ENCODE results near the gene NTN4.

Gene NTN4

DNA sequence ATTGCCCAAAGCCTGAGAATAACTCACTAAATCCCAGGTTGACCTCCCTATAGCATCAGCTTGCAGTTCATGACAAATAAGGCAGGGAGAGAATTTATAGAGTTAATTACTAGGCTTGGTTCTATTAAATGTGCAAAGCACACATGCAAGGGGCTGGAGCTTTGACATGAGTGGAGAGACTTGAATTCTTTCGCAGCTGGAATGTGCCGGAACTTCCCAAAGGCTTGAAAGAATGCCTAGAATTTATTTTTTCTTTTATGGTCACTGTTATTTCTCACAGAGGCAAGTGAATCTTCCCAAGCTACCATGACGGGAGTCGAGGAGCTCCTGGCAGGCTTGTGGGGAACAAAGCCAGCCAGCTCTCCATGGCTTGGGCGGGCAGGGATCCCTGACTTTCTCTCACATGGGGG is 143.8 kb downstream of the NTN4 start:
- Histone ChIP-seq H3K9ac (ENCODE audit: low read depth in 1 of 2, low read length in 2 of 2) (no peak overlapping the region), H3K9me3 (ENCODE audit: control insufficient read depth in 1 of 2, low read length in 2 of 2) (no peaks in the 10 kb centered on the region), H3K4me1 (ENCODE audit: control insufficient read depth in 1 of 2, insufficient read depth in 2 of 2, low read length in 2 of 2) (peaks cover 8 to 23% of the 10 kb centered on the region in 2 donors), H3K27me3 (ENCODE audit: control insufficient read depth in 1 of 2, insufficient read depth in 2 of 2, low read length in 2 of 2) (no peaks in the 10 kb centered on the region), H3K36me3 (ENCODE audit: control insufficient read depth in 1 of 2, insufficient read depth in 2 of 2, low read length in 2 of 2) (no peaks in the 10 kb centered on the region), H3K27ac (ENCODE audit: low read depth, low read length) (no peak overlapping the region), H3K4me3 (ENCODE audit: low read depth in 1 of 2, low read length in 2 of 2) (no peak overlapping the region)

DNA sequence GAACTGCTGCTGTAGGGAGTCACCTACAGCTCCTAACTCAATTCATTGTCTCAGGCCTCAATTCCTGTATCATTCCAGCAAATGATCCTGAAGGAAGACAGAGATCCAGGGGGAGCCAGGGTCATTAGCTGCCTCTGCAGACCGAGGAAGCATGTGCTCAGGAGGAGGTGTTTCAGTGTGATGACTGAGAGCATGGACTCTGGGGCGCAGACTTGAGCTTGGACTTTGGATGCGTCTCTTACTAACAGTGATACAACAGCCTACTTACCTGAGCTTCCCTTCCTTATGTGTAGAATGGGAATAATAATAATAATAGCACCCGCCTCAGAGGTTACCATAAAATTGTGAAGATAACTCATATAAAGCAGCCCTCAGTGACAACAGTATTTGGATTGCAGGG is 147.3 kb downstream of the NTN4 start:
- H3K36me3 ChIP-seq (ENCODE audit: control insufficient read depth in 1 of 2, insufficient read depth in 2 of 2, low read length in 2 of 2), result no peaks in the 10 kb centered on the region
- no peak overlapping the region for H3K27ac ChIP-seq (ENCODE audit: low read depth, low read length)

DNA sequence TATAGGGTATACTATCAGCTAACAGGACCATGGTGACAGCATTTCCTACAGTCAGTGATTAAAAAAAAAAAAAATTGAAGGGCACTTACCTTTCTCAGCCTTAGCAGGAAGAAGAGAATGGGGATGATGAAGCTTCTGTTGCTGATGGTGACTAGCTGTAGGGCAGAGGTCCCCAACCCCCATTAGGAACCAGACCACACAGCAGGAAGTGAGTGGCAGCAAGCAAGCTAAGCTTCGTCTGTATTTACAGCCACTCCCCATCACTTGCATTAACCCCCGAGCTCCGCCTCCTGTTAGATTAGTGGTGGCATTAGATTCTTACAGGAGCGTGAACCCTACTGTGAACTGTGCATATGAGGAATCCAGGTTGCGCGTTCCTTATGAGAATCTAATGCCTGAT is 148.0 kb downstream of the NTN4 start:
- H3K9me3 ChIP-seq (ENCODE audit: control insufficient read depth in 1 of 2, low read length in 2 of 2), result no peaks in the 10 kb centered on the region
- no peak overlapping the region for H3K9ac ChIP-seq (ENCODE audit: low read depth in 1 of 2, low read length in 2 of 2)
- H3K4me1 ChIP-seq (ENCODE audit: control insufficient read depth in 1 of 2, insufficient read depth in 2 of 2, low read length in 2 of 2), result peaks cover 12 to 20% of the 10 kb centered on the region in 2 donors
- no peaks in the 10 kb centered on the region for H3K27me3 ChIP-seq (ENCODE audit: control insufficient read depth in 1 of 2, insufficient read depth in 2 of 2, low read length in 2 of 2)
- no peak overlapping the region for H3K27ac ChIP-seq (ENCODE audit: low read depth, low read length)
- no peak overlapping the region for H3K4me3 ChIP-seq (ENCODE audit: low read depth in 1 of 2, low read length in 2 of 2)
- H3K36me3 ChIP-seq (ENCODE audit: control insufficient read depth in 1 of 2, insufficient read depth in 2 of 2, low read length in 2 of 2), result no peaks in the 10 kb centered on the region

More for the DNA sequence above, 147.3 kb downstream of the NTN4 start:
- H3K9me3 ChIP-seq (ENCODE audit: control insufficient read depth in 1 of 2, low read length in 2 of 2), result no peaks in the 10 kb centered on the region
- H3K27me3 ChIP-seq (ENCODE audit: control insufficient read depth in 1 of 2, insufficient read depth in 2 of 2, low read length in 2 of 2), result no peaks in the 10 kb centered on the region
- peaks cover 12 to 20% of the 10 kb centered on the region in 2 donors for H3K4me1 ChIP-seq (ENCODE audit: control insufficient read depth in 1 of 2, insufficient read depth in 2 of 2, low read length in 2 of 2)
- H3K9ac ChIP-seq (ENCODE audit: low read depth in 1 of 2, low read length in 2 of 2), result no peak overlapping the region
- no peak overlapping the region for H3K4me3 ChIP-seq (ENCODE audit: low read depth in 1 of 2, low read length in 2 of 2)

GRCh38 chr12:95641299-95641952 is 149.1 kb downstream of the NTN4 start:
- Histone ChIP-seq H3K4me3 (ENCODE audit: low read depth in 1 of 2, low read length in 2 of 2) (no peak overlapping the region), H3K36me3 (ENCODE audit: control insufficient read depth in 1 of 2, insufficient read depth in 2 of 2, low read length in 2 of 2) (no peaks in the 10 kb centered on the region), H3K4me1 (ENCODE audit: control insufficient read depth in 1 of 2, insufficient read depth in 2 of 2, low read length in 2 of 2) (peaks cover 12 to 20% of the 10 kb centered on the region in 2 donors), H3K9ac (ENCODE audit: low read depth in 1 of 2, low read length in 2 of 2) (no peak overlapping the region), H3K9me3 (ENCODE audit: control insufficient read depth in 1 of 2, low read length in 2 of 2) (no peaks in the 10 kb centered on the region), H3K27me3 (ENCODE audit: control insufficient read depth in 1 of 2, insufficient read depth in 2 of 2, low read length in 2 of 2) (no peaks in the 10 kb centered on the region), H3K27ac (ENCODE audit: low read depth, low read length) (no peak overlapping the region)

- Histone ChIP-seq H3K9ac (ENCODE audit: low read depth in 1 of 2, low read length in 2 of 2) (no peak overlapping the region), H3K4me3 (ENCODE audit: low read depth in 1 of 2, low read length in 2 of 2) (no peak overlapping the region), H3K27me3 (ENCODE audit: control insufficient read depth in 1 of 2, insufficient read depth in 2 of 2, low read length in 2 of 2) (no peaks in the 10 kb centered on the region), H3K4me1 (ENCODE audit: control insufficient read depth in 1 of 2, insufficient read depth in 2 of 2, low read length in 2 of 2) (peaks cover 13 to 22% of the 10 kb centered on the region in 2 donors), H3K27ac (ENCODE audit: low read depth, low read length) (no peak overlapping the region), H3K9me3 (ENCODE audit: control insufficient read depth in 1 of 2, low read length in 2 of 2) (no peaks in the 10 kb centered on the region), H3K36me3 (ENCODE audit: control insufficient read depth in 1 of 2, insufficient read depth in 2 of 2, low read length in 2 of 2) (no peaks in the 10 kb centered on the region)
Observed at GRCh38 chr12:95640516-95640915, 150.0 kb downstream of the NTN4 start.

DNA sequence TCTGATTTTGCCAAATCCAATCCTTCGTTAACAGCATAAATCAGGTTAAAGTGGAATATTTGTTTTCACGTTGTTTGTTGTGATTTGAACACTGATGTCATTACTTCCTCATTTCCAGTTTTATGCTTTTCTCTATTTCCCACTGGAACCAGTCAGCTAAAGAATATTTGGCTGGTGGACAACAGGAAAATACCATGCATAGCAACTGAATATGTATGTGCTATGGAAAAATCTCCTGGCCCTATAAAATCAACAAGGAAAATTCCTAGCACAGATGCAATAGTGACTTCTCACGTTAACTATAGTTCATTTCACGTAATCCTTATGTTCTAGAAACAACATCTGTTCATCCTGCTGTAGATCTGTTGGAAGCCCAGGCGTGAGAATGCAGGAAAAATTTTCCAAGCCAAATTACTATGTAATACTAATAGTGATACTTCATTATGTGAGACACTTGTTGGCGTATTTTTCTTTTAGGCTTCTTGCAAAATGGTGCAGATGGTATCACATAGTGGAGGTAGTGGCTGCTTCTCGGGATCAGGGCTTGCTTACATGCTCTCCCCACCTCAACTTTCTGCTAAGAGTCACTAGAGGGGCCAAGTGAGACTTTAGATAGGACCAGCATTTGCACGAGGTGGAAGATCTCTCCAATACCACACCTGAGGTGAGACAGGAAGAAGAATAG is 153.0 kb downstream of the NTN4 start:
- Histone ChIP-seq H3K9me3 (ENCODE audit: control insufficient read depth in 1 of 2, low read length in 2 of 2) (no peaks in the 10 kb centered on the region), H3K27me3 (ENCODE audit: control insufficient read depth in 1 of 2, insufficient read depth in 2 of 2, low read length in 2 of 2) (no peaks in the 10 kb centered on the region), H3K4me3 (ENCODE audit: low read depth in 1 of 2, low read length in 2 of 2) (no peak overlapping the region), H3K9ac (ENCODE audit: low read depth in 1 of 2, low read length in 2 of 2) (no peak overlapping the region), H3K36me3 (ENCODE audit: control insufficient read depth in 1 of 2, insufficient read depth in 2 of 2, low read length in 2 of 2) (no peaks in the 10 kb centered on the region), H3K4me1 (ENCODE audit: control insufficient read depth in 1 of 2, insufficient read depth in 2 of 2, low read length in 2 of 2) (peaks cover 25 to 32% of the 10 kb centered on the region in 2 donors), H3K27ac (ENCODE audit: low read depth, low read length) (no peak overlapping the region)

DNA sequence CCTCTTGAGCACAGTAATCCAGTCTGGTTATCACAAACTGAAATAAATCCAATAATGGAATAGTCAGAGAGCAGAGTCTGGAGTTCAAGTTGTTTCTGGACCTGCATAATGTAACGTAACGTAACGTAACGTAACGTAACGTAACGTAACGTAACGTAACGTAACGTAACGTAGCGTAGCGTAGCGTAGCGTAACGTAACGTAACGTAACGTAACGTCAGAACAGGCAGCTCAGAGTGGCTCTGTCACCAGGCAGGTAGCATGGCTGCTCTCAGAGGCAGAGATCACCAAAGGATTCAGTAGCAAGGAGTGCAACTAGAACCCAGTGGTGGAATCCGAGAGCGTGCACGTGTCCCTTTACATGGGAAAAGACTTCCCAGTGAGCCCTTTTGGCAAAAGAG is 153.6 kb downstream of the NTN4 start:
- no peaks in the 10 kb centered on the region for H3K9me3 ChIP-seq (ENCODE audit: control insufficient read depth in 1 of 2, low read length in 2 of 2)
- H3K9ac ChIP-seq (ENCODE audit: low read depth in 1 of 2, low read length in 2 of 2), result no peak overlapping the region
- no peaks in the 10 kb centered on the region for H3K27me3 ChIP-seq (ENCODE audit: control insufficient read depth in 1 of 2, insufficient read depth in 2 of 2, low read length in 2 of 2)
- no peaks in the 10 kb centered on the region for H3K36me3 ChIP-seq (ENCODE audit: control insufficient read depth in 1 of 2, insufficient read depth in 2 of 2, low read length in 2 of 2)
- H3K4me3 ChIP-seq (ENCODE audit: low read depth in 1 of 2, low read length in 2 of 2), result no peak overlapping the region
- H3K27ac ChIP-seq (ENCODE audit: low read depth, low read length), result no peak overlapping the region
- H3K4me1 ChIP-seq (ENCODE audit: control insufficient read depth in 1 of 2, insufficient read depth in 2 of 2, low read length in 2 of 2), result peaks cover 25 to 27% of the 10 kb centered on the region in 2 donors

DNA sequence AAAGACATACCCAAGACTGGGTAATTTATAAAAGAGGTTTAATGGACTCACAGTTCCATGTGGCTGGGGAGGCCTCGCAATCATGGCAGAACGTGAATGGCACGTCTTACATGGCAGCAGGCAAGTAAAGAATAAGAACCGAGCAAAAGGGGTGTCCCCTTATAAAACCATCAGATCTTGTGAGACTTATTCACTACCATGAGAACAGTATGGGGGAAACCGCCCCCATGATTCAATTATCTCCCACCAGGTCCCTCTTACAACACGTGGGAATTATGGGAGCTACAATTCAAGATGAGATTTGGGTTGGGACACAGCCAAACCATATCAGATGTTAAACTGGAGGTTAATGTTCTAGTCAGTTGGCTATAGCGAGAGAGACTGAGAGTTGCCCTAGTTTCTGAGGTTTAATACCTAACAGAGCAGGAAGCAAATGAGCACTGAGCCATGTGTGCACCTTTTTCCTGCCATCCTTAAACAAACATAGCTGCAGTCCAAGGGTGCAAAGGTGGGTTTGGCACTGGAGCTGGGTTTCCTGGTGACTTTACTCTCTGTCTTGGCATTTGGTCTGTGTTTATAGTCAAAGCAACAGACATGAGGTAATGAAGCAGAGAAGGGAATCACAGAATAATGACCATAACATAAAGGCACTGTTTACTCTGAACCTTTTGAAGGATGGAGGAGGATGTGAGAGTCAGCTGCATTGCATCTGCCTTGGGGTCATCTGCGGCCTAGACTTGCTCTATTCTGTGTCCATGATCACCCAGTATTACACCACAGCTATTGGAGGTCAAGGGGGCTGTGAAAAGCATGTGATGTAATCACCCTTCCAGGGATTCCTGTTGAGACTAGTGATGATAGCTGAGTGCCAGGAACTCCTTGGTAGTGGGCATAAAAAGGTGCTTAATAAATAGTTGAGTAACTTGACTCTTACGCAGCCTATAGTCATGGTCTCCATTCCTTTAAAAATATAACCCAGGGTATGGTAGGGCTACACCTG is 155.6 kb downstream of the NTN4 start:
- H3K36me3 ChIP-seq (ENCODE audit: control insufficient read depth in 1 of 2, insufficient read depth in 2 of 2, low read length in 2 of 2), result no peaks in the 10 kb centered on the region
- H3K4me3 ChIP-seq (ENCODE audit: low read depth in 1 of 2, low read length in 2 of 2), result no peak overlapping the region
- H3K9ac ChIP-seq (ENCODE audit: low read depth in 1 of 2, low read length in 2 of 2), result no peak overlapping the region
- H3K9me3 ChIP-seq (ENCODE audit: control insufficient read depth in 1 of 2, low read length in 2 of 2), result no peaks in the 10 kb centered on the region
- H3K4me1 ChIP-seq (ENCODE audit: control insufficient read depth in 1 of 2, insufficient read depth in 2 of 2, low read length in 2 of 2), result peaks cover 19 to 21% of the 10 kb centered on the region in 2 donors
- H3K27me3 ChIP-seq (ENCODE audit: control insufficient read depth in 1 of 2, insufficient read depth in 2 of 2, low read length in 2 of 2), result no peaks in the 10 kb centered on the region
- H3K27ac ChIP-seq (ENCODE audit: low read depth, low read length), result peak overlapping the region; percentile 2

DNA sequence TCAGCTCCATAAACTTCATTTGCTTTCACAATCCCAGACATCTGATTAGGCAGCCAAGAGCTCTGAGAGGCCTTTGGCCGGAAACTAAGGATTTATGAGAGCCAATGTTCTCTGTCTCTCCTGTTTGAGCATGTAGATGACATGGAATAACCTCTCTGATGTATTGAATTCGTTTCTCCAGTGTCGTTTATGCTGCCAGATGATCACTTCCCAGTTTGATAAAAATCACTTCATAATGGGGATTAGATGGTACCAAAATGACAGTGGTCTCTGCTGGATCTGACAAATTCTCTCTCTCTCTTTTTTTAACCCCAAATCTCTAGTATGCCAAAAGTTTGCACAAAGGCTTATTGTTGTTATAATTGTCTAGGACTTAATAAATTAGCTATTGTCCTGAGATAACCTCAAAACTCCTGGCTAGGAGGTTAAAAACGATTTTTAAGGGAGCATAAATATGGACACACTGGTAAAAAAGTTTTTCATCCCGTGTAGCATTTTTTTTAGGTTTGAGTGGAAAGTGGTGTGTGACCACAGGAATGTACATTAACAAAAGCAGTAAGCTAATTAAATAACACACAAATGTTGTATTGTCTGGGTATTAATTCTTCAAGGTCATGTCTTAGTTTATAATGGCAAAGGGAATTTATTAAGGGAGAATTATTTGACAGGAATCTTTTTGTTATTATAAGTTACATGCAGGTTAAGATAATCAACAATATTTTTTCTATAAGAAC is 156.7 kb downstream of the NTN4 start:
- no peaks in the 10 kb centered on the region for H3K36me3 ChIP-seq (ENCODE audit: control insufficient read depth in 1 of 2, insufficient read depth in 2 of 2, low read length in 2 of 2)
- H3K9me3 ChIP-seq (ENCODE audit: control insufficient read depth in 1 of 2, low read length in 2 of 2), result no peaks in the 10 kb centered on the region
- peaks cover 19 to 21% of the 10 kb centered on the region in 2 donors for H3K4me1 ChIP-seq (ENCODE audit: control insufficient read depth in 1 of 2, insufficient read depth in 2 of 2, low read length in 2 of 2)
- H3K9ac ChIP-seq (ENCODE audit: low read depth in 1 of 2, low read length in 2 of 2), result no peak overlapping the region
- no peak overlapping the region for H3K27ac ChIP-seq (ENCODE audit: low read depth, low read length)
- no peaks in the 10 kb centered on the region for H3K27me3 ChIP-seq (ENCODE audit: control insufficient read depth in 1 of 2, insufficient read depth in 2 of 2, low read length in 2 of 2)
- no peak overlapping the region for H3K4me3 ChIP-seq (ENCODE audit: low read depth in 1 of 2, low read length in 2 of 2)

Data from duodenal mucosa (tissue), 2 donors.